ENCODE data around the gene THRB. TPM values are rescaled to one million over a fixed set of nuclear protein-coding genes. Genes with fewer than 3 reads are reported as not detected.

The THRB gene
- total RNA-seq, 1 donor from 2014 or later, result 3.1 TPM

DNA sequence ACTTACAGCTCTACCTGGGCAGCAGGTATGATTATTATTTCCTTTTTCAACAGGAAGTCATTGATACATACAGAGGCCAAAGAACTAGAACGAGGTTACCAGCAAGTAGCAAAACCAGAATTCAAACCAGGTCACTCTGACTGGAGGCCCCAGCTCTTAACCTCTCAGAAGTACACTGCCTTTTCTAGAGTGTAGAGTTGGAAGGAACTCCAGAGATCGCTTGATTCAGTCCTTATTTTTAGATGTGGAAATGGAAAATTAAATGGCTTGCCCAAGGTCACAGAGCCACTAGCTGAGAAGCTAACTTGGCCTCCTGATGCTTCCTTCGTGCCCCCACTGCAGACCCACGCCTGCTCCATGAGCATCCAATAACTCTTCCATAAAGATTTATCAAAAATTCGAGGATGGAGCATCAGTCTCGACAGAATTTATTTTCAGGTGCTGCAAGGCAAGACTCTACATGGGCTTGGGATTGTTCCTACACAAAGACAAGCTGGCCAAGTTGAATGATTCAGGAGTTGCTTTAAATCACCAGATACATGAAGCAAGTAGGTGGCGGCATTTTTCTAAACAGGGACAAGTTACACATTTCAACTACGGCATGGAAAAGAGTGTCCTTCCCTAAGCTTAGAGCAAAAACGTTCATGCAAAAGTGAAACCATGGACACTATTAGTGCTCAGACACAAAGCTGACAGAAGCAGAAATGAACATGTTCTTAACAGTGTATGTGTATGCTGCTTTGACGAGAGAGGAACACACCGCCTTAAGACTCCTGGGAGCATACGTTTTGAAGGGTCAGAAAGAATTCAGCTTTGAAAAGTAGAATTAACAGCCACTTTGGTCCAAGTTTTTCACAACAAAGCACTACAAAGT lies 235.7 kb downstream of the THRB start:
- Histone ChIP-seq H3K36me3 (ENCODE audit: control insufficient read depth, insufficient read depth, low read length) (no peaks in the 10 kb centered on the region), H3K4me3 (ENCODE audit: low read depth, low read length) (no peak overlapping the region), H3K27me3 (ENCODE audit: control insufficient read depth, insufficient read depth, low read length) (no peaks in the 10 kb centered on the region)
- no peak for TF ChIP-seq CTCF (IDR thresholded peaks at IDR 0.05; ENCODE audit: insufficient read depth, low read length, poor library complexity, severe bottlenecking)
- no peak for DNase-seq (ENCODE audit: low read depth)

DNA sequence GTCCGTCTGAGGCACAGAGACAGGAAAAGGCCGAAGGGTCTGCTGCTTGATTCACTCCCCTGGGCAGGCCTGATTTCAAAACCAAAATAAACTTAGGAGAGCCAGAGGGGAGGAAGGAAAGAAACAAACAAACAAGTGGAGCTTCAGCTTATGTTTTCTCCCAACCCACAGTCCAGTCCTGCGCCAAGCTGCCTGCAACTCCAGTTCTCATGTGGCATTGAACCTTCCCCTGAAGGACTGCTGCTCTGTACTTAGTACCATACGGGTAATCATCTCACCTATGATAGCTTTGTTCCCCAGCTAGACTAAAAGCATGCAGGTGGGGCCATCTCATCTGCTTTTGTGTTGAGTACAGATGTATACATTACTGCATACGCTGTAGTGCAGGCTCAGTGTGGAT lies 236.4 kb downstream of the THRB start:
- H3K4me3 ChIP-seq (ENCODE audit: low read depth, low read length), result no peak overlapping the region
- no peak for DNase-seq (ENCODE audit: low read depth)
- H3K27me3 ChIP-seq (ENCODE audit: control insufficient read depth, insufficient read depth, low read length), result no peaks in the 10 kb centered on the region
- H3K36me3 ChIP-seq (ENCODE audit: control insufficient read depth, insufficient read depth, low read length), result no peaks in the 10 kb centered on the region
- no peak for TF ChIP-seq CTCF (IDR thresholded peaks at IDR 0.05; ENCODE audit: insufficient read depth, low read length, poor library complexity, severe bottlenecking)

DNA sequence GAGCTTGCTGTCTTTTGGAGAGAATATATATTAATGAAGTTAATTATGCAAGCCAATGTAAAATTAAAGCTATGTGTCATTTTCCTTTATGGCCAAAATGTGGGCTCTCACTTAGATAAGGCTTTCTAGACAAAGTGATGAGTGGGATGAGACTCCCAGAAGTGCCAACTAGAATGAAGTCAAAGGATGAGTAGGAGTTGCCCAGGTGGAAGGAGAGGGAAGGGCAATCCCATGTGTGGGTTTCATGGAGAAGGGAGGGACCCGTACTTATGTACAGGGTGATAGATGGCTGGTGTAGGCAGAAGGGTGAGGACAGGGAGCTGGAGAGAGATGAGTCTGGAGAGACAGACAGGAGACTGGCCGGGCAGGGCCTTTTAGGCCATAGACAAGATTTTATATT lies 239.2 kb downstream of the THRB start:
- Histone ChIP-seq H3K4me3 (ENCODE audit: low read depth, low read length) (no peak overlapping the region), H3K27me3 (ENCODE audit: control insufficient read depth, insufficient read depth, low read length) (no peaks in the 10 kb centered on the region), H3K36me3 (ENCODE audit: control insufficient read depth, insufficient read depth, low read length) (no peaks in the 10 kb centered on the region)
- no peak for TF ChIP-seq CTCF (IDR thresholded peaks at IDR 0.05; ENCODE audit: insufficient read depth, low read length, poor library complexity, severe bottlenecking)
- no peak for DNase-seq (ENCODE audit: low read depth)

- TF ChIP-seq CTCF (IDR thresholded peaks at IDR 0.05; ENCODE audit: insufficient read depth, low read length, poor library complexity, severe bottlenecking), result no peak
- Histone ChIP-seq H3K36me3 (ENCODE audit: control insufficient read depth, insufficient read depth, low read length) (no peaks in the 10 kb centered on the region), H3K27me3 (ENCODE audit: control insufficient read depth, insufficient read depth, low read length) (no peaks in the 10 kb centered on the region), H3K4me3 (ENCODE audit: low read depth, low read length) (no peak overlapping the region)
- DNase-seq (ENCODE audit: low read depth), result peak; percentile 61
These were observed 240.0 kb downstream of the THRB start for GRCh38 chr3:24254649-24255048.

DNA sequence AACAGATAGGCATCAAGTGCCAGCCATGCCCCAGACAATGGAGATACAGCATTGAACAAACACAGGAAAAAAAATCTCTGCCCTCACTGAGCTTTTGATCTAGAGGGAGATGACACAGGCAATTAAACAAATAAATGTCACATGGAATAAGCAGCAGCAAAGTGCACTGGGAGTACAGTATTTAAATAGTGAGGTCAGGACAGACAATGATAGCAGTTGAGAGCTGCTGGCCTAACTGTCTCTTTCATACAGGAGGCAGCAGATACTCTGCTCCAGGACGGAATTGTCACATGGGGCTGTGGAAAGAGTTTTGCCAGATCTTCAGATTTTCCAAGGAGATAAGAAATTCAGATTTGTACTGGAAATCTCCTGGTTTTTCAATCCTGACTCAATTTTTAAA lies 241.3 kb downstream of the THRB start:
- DNase-seq (ENCODE audit: low read depth), result no peak
- Histone ChIP-seq H3K4me3 (ENCODE audit: low read depth, low read length) (no peak overlapping the region), H3K27me3 (ENCODE audit: control insufficient read depth, insufficient read depth, low read length) (no peaks in the 10 kb centered on the region), H3K36me3 (ENCODE audit: control insufficient read depth, insufficient read depth, low read length) (no peaks in the 10 kb centered on the region)
- no peak for TF ChIP-seq CTCF (IDR thresholded peaks at IDR 0.05; ENCODE audit: insufficient read depth, low read length, poor library complexity, severe bottlenecking)

DNA sequence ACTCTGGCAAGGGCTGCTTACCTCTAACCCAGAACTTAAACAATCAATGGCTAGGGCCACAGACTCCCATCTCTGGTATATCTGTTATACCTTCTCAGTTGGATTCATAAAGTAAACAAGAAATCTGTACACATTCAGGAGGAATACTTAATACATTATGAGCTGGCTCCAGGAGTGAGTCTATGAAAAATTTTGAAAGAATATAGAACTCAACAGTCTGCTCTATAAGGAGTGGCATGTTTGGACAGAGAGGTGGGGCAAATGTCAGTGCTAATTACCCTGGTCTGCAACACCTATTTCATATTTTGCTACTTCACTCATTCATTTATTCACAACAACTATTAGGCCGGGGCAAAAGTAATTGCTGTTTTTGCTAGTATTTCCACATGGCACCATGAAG lies 245.1 kb downstream of the THRB start:
- TF ChIP-seq CTCF (IDR thresholded peaks at IDR 0.05; ENCODE audit: insufficient read depth, low read length, poor library complexity, severe bottlenecking), result no peak
- Histone ChIP-seq H3K27me3 (ENCODE audit: control insufficient read depth, insufficient read depth, low read length) (no peaks in the 10 kb centered on the region), H3K36me3 (ENCODE audit: control insufficient read depth, insufficient read depth, low read length) (no peaks in the 10 kb centered on the region), H3K4me3 (ENCODE audit: low read depth, low read length) (no peak overlapping the region)
- DNase-seq (ENCODE audit: low read depth), result no peak
